Endothelial cell of umbilical vein (primary cell): ENCODE results near the gene MYBBP1A.

ENCODE experiments used
- CTCF ChIP-seq, 2 donors: IDR thresholded peaks; 1 replicate in 1 of 2; 2 replicates in 1 of 2; pipeline ENCODE4 v1.5.1; 2011; ENCODE audit warnings: low read length in 2 of 2, mild to moderate bottlenecking in 2 of 2, moderate library complexity in 2 of 2, control low read depth in 1 of 2, inconsistent platforms in 1 of 2, low read depth in 1 of 2; ENCODE audit not compliant: insufficient read depth in 1 of 2; ENCODE audit errors: extremely low read depth in 1 of 2
- MYC ChIP-seq: IDR thresholded peaks from one replicate; pipeline ENCODE4 v1.6.1; 2011; ENCODE audit warnings: mild to moderate bottlenecking, low read depth, low read length
- POLR2A ChIP-seq: IDR thresholded peaks from 2 replicates; pipeline ENCODE4 v1.6.1; 2012; ENCODE audit warnings: low read depth, mild to moderate bottlenecking, control low read depth, low read length
- POLR2AphosphoS5 ChIP-seq: IDR thresholded peaks from 2 replicates; pipeline ENCODE4 v1.6.1; 2012; ENCODE audit warnings: low read depth, mild to moderate bottlenecking, control low read depth, low read length, moderate library complexity; ENCODE audit not compliant: insufficient read depth

GRCh38 chr17:4539576-4540223 lies 15.5 kb downstream of the MYBBP1A start:
- TF ChIP-seq CTCF (IDR thresholded peaks at IDR 0.05; ENCODE audit: extremely low read depth in 1 of 2, insufficient read depth in 1 of 2, low read depth in 1 of 2, low read length in 2 of 2) (no peak), POLR2A (no peak), MYC (no peak), POLR2AphosphoS5 (no peak)
